ENCODE results near the gene NMNAT2.

The NMNAT2 gene

DNA sequence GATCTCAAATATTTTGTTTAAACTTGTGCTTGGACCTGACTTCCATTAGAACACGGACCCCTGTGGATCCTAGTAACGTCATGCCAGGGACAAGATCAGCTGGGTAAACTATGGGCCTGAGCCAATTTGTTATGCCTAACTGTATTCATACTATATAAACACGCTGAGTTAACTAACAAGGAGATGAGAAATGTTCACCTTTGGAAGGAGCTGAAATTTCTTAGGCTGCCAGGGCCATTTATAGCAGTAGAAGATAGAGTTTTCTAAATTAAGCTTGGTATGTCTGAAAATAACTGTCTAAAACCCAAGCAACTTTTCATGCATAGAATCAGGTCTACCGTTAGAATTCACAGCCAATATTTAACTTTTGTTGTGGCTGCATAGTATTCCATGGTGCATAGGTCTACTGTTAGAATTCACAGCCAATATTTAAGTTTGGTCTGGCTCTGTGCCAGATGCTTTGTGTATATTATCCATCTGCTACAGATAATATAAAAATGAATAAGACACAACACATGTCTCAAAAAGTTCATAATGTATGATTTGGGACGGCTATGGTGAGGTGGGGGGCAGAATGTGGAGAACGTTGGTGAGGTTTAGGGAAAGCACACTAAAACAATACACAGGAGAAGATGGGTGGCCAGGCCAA lies 61.5 kb downstream of the NMNAT2 start:
- TF ChIP-seq NFIC (IDR thresholded peaks at IDR 0.05), result 0 out of 2 replicates have a peak, but pooled peaks have one; percentile 21
- TF ChIP-seq TAF1 (IDR thresholded peaks at IDR 0.05; ENCODE audit: low read depth), result no peak

DNA sequence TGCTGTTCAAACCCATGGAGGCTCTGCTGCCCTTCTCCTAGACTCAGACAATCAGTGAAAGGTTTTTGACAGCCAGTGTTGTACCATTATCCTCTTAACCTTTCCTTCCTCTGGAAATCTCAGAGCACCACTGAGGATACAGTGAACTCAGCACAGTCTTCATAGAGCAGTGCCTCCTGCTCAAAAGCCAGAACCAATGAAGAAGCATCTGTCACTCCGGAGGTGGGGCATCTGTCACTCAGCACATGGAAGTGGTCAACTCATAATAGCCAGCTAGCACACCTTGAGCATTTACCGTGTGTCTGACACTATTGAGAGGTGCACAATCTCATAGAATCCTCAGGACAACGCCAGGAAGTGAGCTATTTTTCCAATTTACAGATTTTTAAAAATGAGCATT lies 62.4 kb downstream of the NMNAT2 start:
- TF ChIP-seq NFIC (IDR thresholded peaks at IDR 0.05) (no peak), EGR1 (IDR thresholded peaks at IDR 0.05) (no peak), TCF12 (IDR thresholded peaks at IDR 0.05; ENCODE audit: low read depth) (no peak), YY1 (IDR thresholded peaks at IDR 0.05; ENCODE audit: low read depth) (no peak), ZBTB7A (IDR thresholded peaks at IDR 0.05; ENCODE audit: low read depth) (no peak), EP300 (IDR thresholded peaks at IDR 0.05; ENCODE audit: borderline replicate concordance) (no peak), RAD21 (IDR thresholded peaks at IDR 0.05; ENCODE audit: low read depth) (no peak), CREB1 (IDR thresholded peaks at IDR 0.05; ENCODE audit: low read depth) (no peak)
- TF ChIP-seq, protein P1, sequence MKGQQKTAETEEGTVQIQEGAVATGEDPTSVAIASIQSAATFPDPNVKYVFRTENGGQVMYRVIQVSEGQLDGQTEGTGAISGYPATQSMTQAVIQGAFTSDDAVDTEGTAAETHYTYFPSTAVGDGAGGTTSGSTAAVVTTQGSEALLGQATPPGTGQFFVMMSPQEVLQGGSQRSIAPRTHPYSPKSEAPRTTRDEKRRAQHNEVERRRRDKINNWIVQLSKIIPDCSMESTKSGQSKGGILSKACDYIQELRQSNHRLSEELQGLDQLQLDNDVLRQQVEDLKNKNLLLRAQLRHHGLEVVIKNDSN (IDR thresholded peaks at IDR 0.05), result no peak
- TF ChIP-seq, protein P2, sequence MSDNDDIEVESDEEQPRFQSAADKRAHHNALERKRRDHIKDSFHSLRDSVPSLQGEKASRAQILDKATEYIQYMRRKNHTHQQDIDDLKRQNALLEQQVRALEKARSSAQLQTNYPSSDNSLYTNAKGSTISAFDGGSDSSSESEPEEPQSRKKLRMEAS (IDR thresholded peaks at IDR 0.05), result no peak

DNA sequence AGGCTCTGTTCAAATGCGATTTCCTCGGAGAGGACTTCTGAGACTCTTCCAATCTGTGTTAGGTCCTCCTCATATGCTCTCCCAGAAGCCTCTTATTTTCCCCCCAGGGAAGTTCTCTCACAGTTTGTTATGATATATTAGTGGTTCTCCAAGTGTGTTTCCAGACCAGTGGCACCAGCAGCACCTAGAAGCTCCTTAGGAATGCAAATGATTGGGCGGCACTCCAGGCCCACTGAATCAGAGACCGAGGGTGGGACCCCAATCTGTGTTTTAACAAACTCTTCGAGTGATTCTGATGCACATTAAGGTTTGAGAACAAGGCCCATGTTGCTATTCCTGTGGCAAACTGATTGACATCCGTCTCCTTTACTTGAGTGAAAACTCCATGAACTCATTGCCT lies 63.0 kb downstream of the NMNAT2 start:
- TF ChIP-seq CREB1 (IDR thresholded peaks at IDR 0.05; ENCODE audit: low read depth), result no peak
- TF ChIP-seq, protein P1 (IDR thresholded peaks at IDR 0.05), result no peak
- no peak for TF ChIP-seq EGR1 (IDR thresholded peaks at IDR 0.05)
- TF ChIP-seq, protein P2 (IDR thresholded peaks at IDR 0.05), result no peak
- no peak for TF ChIP-seq RAD21 (IDR thresholded peaks at IDR 0.05; ENCODE audit: low read depth)
- no peak for TF ChIP-seq TEAD4 (IDR thresholded peaks at IDR 0.05)
- TF ChIP-seq, protein P3, sequence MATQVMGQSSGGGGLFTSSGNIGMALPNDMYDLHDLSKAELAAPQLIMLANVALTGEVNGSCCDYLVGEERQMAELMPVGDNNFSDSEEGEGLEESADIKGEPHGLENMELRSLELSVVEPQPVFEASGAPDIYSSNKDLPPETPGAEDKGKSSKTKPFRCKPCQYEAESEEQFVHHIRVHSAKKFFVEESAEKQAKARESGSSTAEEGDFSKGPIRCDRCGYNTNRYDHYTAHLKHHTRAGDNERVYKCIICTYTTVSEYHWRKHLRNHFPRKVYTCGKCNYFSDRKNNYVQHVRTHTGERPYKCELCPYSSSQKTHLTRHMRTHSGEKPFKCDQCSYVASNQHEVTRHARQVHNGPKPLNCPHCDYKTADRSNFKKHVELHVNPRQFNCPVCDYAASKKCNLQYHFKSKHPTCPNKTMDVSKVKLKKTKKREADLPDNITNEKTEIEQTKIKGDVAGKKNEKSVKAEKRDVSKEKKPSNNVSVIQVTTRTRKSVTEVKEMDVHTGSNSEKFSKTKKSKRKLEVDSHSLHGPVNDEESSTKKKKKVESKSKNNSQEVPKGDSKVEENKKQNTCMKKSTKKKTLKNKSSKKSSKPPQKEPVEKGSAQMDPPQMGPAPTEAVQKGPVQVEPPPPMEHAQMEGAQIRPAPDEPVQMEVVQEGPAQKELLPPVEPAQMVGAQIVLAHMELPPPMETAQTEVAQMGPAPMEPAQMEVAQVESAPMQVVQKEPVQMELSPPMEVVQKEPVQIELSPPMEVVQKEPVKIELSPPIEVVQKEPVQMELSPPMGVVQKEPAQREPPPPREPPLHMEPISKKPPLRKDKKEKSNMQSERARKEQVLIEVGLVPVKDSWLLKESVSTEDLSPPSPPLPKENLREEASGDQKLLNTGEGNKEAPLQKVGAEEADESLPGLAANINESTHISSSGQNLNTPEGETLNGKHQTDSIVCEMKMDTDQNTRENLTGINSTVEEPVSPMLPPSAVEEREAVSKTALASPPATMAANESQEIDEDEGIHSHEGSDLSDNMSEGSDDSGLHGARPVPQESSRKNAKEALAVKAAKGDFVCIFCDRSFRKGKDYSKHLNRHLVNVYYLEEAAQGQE (IDR thresholded peaks at IDR 0.05; ENCODE audit: low read depth), result no peak
- no peak for TF ChIP-seq ZBTB7A (IDR thresholded peaks at IDR 0.05; ENCODE audit: low read depth)
- TF ChIP-seq NFIC (IDR thresholded peaks at IDR 0.05), result no peak
- no peak for TF ChIP-seq TAF1 (IDR thresholded peaks at IDR 0.05; ENCODE audit: low read depth)

DNA sequence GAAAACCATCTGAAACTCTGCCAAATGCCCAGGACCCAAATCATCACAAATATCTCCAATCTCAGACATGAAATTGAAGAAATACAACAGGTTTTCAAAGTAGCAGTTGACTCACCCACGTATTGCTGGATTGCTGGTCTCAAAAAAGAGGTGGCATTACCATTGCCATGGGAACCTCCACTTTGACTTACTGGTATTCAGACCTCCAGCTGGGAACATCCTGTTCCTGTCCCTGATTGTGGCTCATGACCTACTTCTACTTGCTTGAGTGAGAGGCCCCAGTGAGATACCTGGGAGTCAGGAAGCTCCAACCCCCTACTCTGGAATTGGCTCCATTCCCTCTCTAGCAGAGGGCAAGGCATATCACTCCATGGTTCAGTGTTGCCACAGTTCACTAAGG lies 64.6 kb downstream of the NMNAT2 start:
- TF ChIP-seq TCF12 (IDR thresholded peaks at IDR 0.05; ENCODE audit: low read depth) (no peak), EGR1 (IDR thresholded peaks at IDR 0.05) (no peak), TAF1 (IDR thresholded peaks at IDR 0.05; ENCODE audit: low read depth) (no peak), EP300 (IDR thresholded peaks at IDR 0.05; ENCODE audit: borderline replicate concordance) (no peak), CEBPB (IDR thresholded peaks at IDR 0.05) (no peak), ZBTB7A (IDR thresholded peaks at IDR 0.05; ENCODE audit: low read depth) (no peak), FOXM1 (IDR thresholded peaks at IDR 0.05; ENCODE audit: borderline replicate concordance, low read depth) (no peak), CREB1 (IDR thresholded peaks at IDR 0.05; ENCODE audit: low read depth) (no peak), TEAD4 (IDR thresholded peaks at IDR 0.05) (no peak), YY1 (IDR thresholded peaks at IDR 0.05; ENCODE audit: low read depth) (no peak), NFIC (IDR thresholded peaks at IDR 0.05) (no peak), RAD21 (IDR thresholded peaks at IDR 0.05; ENCODE audit: low read depth) (no peak)
- TF ChIP-seq, protein P1 (IDR thresholded peaks at IDR 0.05), result no peak
- TF ChIP-seq, protein P3 (IDR thresholded peaks at IDR 0.05; ENCODE audit: low read depth), result no peak
- TF ChIP-seq, protein P2 (IDR thresholded peaks at IDR 0.05), result no peak

DNA sequence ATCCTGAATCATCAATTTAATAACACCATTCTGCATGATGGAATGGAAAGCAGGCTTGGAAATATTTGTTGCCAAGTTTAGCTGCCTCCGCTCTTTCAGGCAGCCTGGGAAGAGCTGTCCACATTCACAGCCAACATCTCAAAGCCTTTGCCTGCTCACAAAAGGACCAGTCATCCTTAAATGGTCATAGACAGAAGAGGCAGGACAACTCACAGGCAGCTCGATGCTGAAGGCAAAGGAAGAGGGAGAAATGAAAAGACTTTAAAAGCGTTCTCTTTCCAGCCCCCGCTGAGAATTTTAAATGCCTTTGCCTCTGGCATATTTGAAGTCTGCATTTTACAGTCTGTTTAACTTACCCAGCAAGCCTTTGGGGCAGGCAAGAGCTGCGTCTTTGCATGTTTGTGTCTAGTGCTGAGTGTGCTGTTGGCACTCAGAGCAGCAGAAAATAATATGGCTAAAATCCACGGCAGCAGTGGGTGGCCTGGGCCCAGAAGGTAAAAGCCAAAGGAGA lies 68.9 kb downstream of the NMNAT2 start:
- TF ChIP-seq, protein P1 (IDR thresholded peaks at IDR 0.05), result no peak
- no peak for TF ChIP-seq CEBPB (IDR thresholded peaks at IDR 0.05)

All from Ishikawa (cell line).